ENCODE measurements around the gene SRR. TPM values are rescaled to one million over a fixed set of nuclear protein-coding genes. Genes with fewer than 3 reads are reported as not detected.
"Not testable (repeated sequence)": the region's sequence is repeated elsewhere in the genome, so short reads cannot be mapped to it uniquely, and the experiment has no call there.

SRR gene, protein sequence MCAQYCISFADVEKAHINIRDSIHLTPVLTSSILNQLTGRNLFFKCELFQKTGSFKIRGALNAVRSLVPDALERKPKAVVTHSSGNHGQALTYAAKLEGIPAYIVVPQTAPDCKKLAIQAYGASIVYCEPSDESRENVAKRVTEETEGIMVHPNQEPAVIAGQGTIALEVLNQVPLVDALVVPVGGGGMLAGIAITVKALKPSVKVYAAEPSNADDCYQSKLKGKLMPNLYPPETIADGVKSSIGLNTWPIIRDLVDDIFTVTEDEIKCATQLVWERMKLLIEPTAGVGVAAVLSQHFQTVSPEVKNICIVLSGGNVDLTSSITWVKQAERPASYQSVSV
- polyA plus RNA-seq (2013, experiment 1 of 2), result 20.5 TPM
- 21.3 TPM for polyA plus RNA-seq (2013, experiment 2 of 2)

DNA sequence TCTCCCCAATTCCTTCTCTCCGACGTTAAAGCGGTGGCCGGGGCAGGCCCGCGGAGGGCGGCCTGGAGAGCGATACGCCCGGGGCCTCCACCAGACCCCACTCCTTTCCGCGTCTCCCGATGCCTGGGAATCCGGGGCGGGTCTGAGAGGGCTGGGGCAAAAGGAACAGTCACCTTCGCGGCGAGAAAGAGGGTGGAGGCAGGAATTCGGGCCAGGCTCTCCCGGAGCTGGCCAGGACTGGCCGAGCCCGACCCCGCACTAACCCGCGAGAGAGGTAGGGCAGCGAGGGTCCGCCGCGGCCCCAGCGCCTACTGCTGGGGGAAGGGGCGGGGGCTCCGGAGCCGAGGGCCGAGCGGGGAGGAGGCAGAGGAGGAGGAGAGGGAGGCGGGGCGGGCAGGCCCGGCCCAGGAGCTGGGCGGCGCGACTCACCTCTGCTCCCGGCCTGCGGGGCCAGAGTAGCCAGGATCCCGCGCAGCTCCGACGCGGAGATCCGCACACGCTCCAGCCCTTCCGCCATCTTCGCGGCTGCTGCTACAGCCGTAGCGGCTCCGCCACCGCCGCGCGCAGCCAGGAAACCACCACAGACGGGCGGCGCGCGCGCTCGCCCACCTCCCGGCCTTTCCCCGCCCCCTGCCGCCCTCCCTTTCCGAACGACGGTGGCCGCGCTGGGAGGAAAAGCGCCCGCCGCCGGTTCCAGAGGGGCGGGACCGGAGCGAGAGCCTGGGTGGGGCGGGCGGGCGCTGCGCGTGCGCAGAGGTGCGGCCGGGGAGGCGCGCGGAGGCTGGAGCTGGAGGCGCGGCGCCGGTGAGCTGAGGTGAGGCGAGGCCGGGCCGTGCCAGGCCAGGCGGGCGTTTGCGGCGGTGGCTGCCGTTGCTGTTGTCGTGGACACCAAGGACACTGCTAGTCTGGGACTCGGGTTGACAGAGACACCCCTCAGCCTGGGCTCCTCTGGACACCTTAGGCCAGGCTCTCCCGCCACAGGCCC, at the start of gene SRR, which contains the start of gene SMG6:
TSS of gene SRR (plus strand) at position 747 of the 985 bp plus-strand sequence. CDS start 11,611 bp downstream, outside the sequence.
TSS of gene SMG6 (minus strand) at position 582 of the 985 bp plus-strand sequence. CDS start at position 517, 65 bp downstream.
- Histone ChIP-seq H2AK5ac (ENCODE audit: low read depth, low read length) (no peak within 1 kb of the TSS), H3K4me3 (ENCODE audit: low read length in 2 of 2) (peak within 1 kb of the TSS; percentile 96 to 97), H3K9ac (ENCODE audit: low read depth, low read length, poor library complexity) (peak within 1 kb of the TSS; percentile 96), H3K9me3 (replicated peaks in 1 of 2; ENCODE audit: control insufficient read depth in 2 of 2, insufficient read depth in 1 of 2, low read depth in 1 of 2, low read length in 2 of 2) (peaks cover 0 to 10% of the 10 kb centered on the region in 2 donors), H2BK120ac (ENCODE audit: low read depth, low read length) (no peak within 1 kb of the TSS), H3K18ac (ENCODE audit: low read length) (peak within 1 kb of the TSS; percentile 96), H3K4me2 (ENCODE audit: insufficient read depth, low read length, poor library complexity, severe bottlenecking) (peak within 1 kb of the TSS; percentile 82), H3K14ac (ENCODE audit: low read length) (peak within 1 kb of the TSS; percentile 25), H2BK12ac (ENCODE audit: low read length) (no peak within 1 kb of the TSS), H3K23ac (ENCODE audit: low read depth, low read length, poor library complexity) (peak within 1 kb of the TSS; percentile 50), H2BK15ac (ENCODE audit: low read length) (no peak within 1 kb of the TSS), H2BK5ac (ENCODE audit: low read length) (peak within 1 kb of the TSS; percentile 95), H3K27me3 (ENCODE audit: control insufficient read depth in 3 of 3, insufficient read depth in 3 of 3, low read depth in 1 of 3, low read length in 3 of 3) (no peaks in the 10 kb centered on the region), H4K91ac (ENCODE audit: low read depth, low read length, poor library complexity) (no peak within 1 kb of the TSS), H4K8ac (ENCODE audit: low read depth, low read length) (no peak within 1 kb of the TSS), H3K79me1 (ENCODE audit: low read depth, low read length) (peaks cover 4% of the 10 kb centered on the region), H3K27ac (replicated peaks; ENCODE audit: low read length) (peak within 1 kb of the TSS; percentile 95), H3K36me3 (replicated peaks in 1 of 2; ENCODE audit: control insufficient read depth in 2 of 2, insufficient read depth in 2 of 2, low read length in 2 of 2) (peaks cover 15 to 48% of the 10 kb centered on the region in 2 donors), H3K4ac (ENCODE audit: low read length) (no peak within 1 kb of the TSS), H3K4me1 (ENCODE audit: control insufficient read depth in 2 of 2, insufficient read depth in 1 of 2, low read depth in 1 of 2, low read length in 2 of 2) (peaks cover 0 to 5% of the 10 kb centered on the region in 2 donors), H2AFZ (ENCODE audit: low read length) (peak within 1 kb of the TSS; percentile 97)
- no CpG with 5 or more reads among the region's 108 CpGs for WGBS, 2 donors (ENCODE audit: extremely low coverage in 2 of 2, insufficient read length in 2 of 2, insufficient replicate concordance in 1 of 2)
- DNase-seq (ENCODE audit: low spot score), result peak; percentile 92

DNA sequence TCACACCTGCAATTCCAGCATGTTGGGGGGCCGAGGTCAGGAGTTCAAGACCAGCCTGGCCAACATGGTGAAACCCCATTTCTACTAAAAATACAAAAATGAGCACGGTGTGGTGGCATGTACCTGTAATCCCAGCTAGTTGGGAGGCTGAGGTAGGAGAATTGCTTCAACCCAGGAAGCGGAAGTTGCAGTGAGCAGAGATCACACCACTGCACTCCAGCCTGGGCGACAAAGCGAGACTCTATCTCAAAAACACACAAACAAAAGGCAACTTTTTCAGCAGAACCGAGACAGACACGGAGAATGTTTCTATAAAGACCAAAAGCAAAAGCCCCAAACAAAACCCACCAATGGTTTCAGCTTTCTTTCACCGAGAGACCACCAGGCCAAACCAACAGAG, 44.9 kb upstream of the SRR start:
- Histone ChIP-seq H3K36me3 (replicated peaks in 1 of 2; ENCODE audit: control insufficient read depth in 2 of 2, insufficient read depth in 2 of 2, low read length in 2 of 2) (peaks cover 4 to 79% of the 10 kb centered on the region in 2 donors), H3K9me3 (replicated peaks in 1 of 2; ENCODE audit: control insufficient read depth in 2 of 2, insufficient read depth in 1 of 2, low read depth in 1 of 2, low read length in 2 of 2) (peaks cover 3 to 11% of the 10 kb centered on the region in 2 donors)
- not testable (repeated sequence) for H3K27me3 ChIP-seq (ENCODE audit: control insufficient read depth in 3 of 3, insufficient read depth in 3 of 3, low read depth in 1 of 3, low read length in 3 of 3); H3K4me3 ChIP-seq (ENCODE audit: low read length in 2 of 2); H3K4me2 ChIP-seq (ENCODE audit: insufficient read depth, low read length, poor library complexity, severe bottlenecking); DNase-seq (ENCODE audit: low spot score); H2BK5ac ChIP-seq (ENCODE audit: low read length); H2BK12ac ChIP-seq (ENCODE audit: low read length); H2AK5ac ChIP-seq (ENCODE audit: low read depth, low read length); H3K4me1 ChIP-seq (ENCODE audit: control insufficient read depth in 2 of 2, insufficient read depth in 1 of 2, low read depth in 1 of 2, low read length in 2 of 2); H4K91ac ChIP-seq (ENCODE audit: low read depth, low read length, poor library complexity); H2BK120ac ChIP-seq (ENCODE audit: low read depth, low read length); H3K4ac ChIP-seq (ENCODE audit: low read length); H4K8ac ChIP-seq (ENCODE audit: low read depth, low read length); H3K9ac ChIP-seq (ENCODE audit: low read depth, low read length, poor library complexity); H2AFZ ChIP-seq (ENCODE audit: low read length); H3K23ac ChIP-seq (ENCODE audit: low read depth, low read length, poor library complexity); H3K27ac ChIP-seq (replicated peaks; ENCODE audit: low read length); H3K18ac ChIP-seq (ENCODE audit: low read length); H3K14ac ChIP-seq (ENCODE audit: low read length); H2BK15ac ChIP-seq (ENCODE audit: low read length); H3K79me1 ChIP-seq (ENCODE audit: low read depth, low read length)
- WGBS, 2 donors (ENCODE audit: extremely low coverage in 2 of 2, insufficient read length in 2 of 2, insufficient replicate concordance in 1 of 2), result no CpG with 5 or more reads among the region's 8 CpGs

DNA sequence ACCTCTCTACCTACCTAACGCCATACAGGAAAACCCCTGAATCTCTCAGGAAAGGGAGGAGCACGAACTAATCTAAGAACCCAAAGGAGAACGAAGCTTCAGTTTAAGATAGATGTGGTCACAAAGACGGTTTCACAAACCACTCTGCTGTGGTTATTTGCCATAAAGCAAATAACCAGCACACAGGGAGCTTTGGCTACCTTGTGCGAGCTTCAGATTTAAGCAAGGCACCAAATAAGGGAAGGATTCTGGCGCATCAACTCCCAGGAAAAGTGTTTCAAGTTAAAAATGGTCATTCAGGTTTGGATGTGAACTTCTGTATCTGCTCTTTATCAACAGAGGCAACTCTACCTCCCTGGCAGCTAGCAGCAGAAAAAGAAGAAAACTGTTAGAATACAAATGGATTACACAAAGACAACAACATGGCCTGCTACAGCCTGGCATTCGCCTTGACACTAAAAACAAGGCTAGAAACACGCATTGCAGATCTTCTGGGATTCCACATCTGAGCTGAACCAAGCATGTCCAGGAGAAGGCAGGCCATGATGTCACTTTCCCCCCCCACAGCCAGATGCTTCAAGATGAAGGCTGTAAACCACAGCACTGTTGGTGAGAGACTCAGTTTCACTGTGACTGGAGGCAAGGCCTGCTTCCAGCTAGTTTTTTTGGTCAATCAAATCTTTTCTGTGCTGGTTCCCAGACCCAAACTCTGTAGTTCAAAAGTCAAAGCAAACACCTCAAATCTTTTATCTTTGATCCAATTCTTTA, 43.8 kb upstream of the SRR start:
- Histone ChIP-seq H3K4me1 (ENCODE audit: control insufficient read depth in 2 of 2, insufficient read depth in 1 of 2, low read depth in 1 of 2, low read length in 2 of 2) (no peaks in the 10 kb centered on the region), H3K14ac (ENCODE audit: low read length) (no peak overlapping the region), H2BK120ac (ENCODE audit: low read depth, low read length) (no peak overlapping the region), H2AFZ (ENCODE audit: low read length) (no peak overlapping the region), H3K23ac (ENCODE audit: low read depth, low read length, poor library complexity) (no peak overlapping the region), H3K27me3 (ENCODE audit: control insufficient read depth in 3 of 3, insufficient read depth in 3 of 3, low read depth in 1 of 3, low read length in 3 of 3) (no peaks in the 10 kb centered on the region), H3K4ac (ENCODE audit: low read length) (no peak overlapping the region), H2BK12ac (ENCODE audit: low read length) (no peak overlapping the region), H3K79me1 (ENCODE audit: low read depth, low read length) (no peaks in the 10 kb centered on the region), H4K91ac (ENCODE audit: low read depth, low read length, poor library complexity) (no peak overlapping the region), H3K9ac (ENCODE audit: low read depth, low read length, poor library complexity) (no peak overlapping the region), H3K27ac (replicated peaks; ENCODE audit: low read length) (no peak overlapping the region), H3K18ac (ENCODE audit: low read length) (no peak overlapping the region), H2BK15ac (ENCODE audit: low read length) (no peak overlapping the region), H4K8ac (ENCODE audit: low read depth, low read length) (no peak overlapping the region), H2BK5ac (ENCODE audit: low read length) (no peak overlapping the region), H2AK5ac (ENCODE audit: low read depth, low read length) (no peak overlapping the region), H3K36me3 (replicated peaks in 1 of 2; ENCODE audit: control insufficient read depth in 2 of 2, insufficient read depth in 2 of 2, low read length in 2 of 2) (peaks cover 0 to 77% of the 10 kb centered on the region in 2 donors), H3K4me2 (ENCODE audit: insufficient read depth, low read length, poor library complexity, severe bottlenecking) (no peak overlapping the region), H3K4me3 (ENCODE audit: low read length in 2 of 2) (no peak overlapping the region), H3K9me3 (replicated peaks in 1 of 2; ENCODE audit: control insufficient read depth in 2 of 2, insufficient read depth in 1 of 2, low read depth in 1 of 2, low read length in 2 of 2) (peaks cover 2 to 8% of the 10 kb centered on the region in 2 donors)
- DNase-seq (ENCODE audit: low spot score), result no peak
- WGBS, 2 donors (ENCODE audit: extremely low coverage in 2 of 2, insufficient read length in 2 of 2, insufficient replicate concordance in 1 of 2), result no CpG with 5 or more reads among the region's 8 CpGs

All from neuronal stem cell (in vitro differentiated cells).